HCT116 (cell line): Measurements from ENCODE around the gene LAMA1. TPM values are rescaled to one million over a fixed set of nuclear protein-coding genes. Genes with fewer than 3 reads are reported as not detected.

ENCODE experiments used
- ATAC-seq: fragments of 200-7000 bp; cut with Tn5 transposase; 2 replicates; pipeline ENCODE4 v1.9.1; 2020; ENCODE audit warnings: mild to moderate bottlenecking, moderate library complexity
- BruUV-seq: library from RNA; stranded (reverse); fragments of 400-500 nt; replicated peaks from 2 replicates; lab custom pipeline; 2021; lab: Mats Ljungman, UMichigan
- CTCF ChIA-PET: fragments of 300-600 bp; sonication (Branson Sonifier 250); formaldehyde crosslinking; loops from one replicate; lab custom pipeline; 2021; ENCODE audit warnings: antibody characterized with exemption; lab: Charles Lee
- POLR2A ChIA-PET: fragments of 300-600, 350-600 bp; sonication (Branson Sonifier 250); formaldehyde crosslinking; loops from one replicate; lab custom pipeline; 2021; ENCODE audit warnings: antibody characterized with exemption; lab: Charles Lee
- RAD21 ChIA-PET, 2 experiments: fragments of 300-600 bp; sonication (Branson Sonifier 250); formaldehyde crosslinking; loops; one replicate each; lab custom pipeline; 2023; ENCODE audit warnings: low total read pairs in 2 of 2; ENCODE audit not compliant: uncharacterized antibody in 2 of 2, unreplicated experiment in 2 of 2, low non-redundant PET in 1 of 2; lab: Charles Lee
- DNase-seq: peaks from one replicate; pipeline ENCODE4 v3.0.0-alpha.2; 2010; ENCODE audit warnings: low read depth, low spot score
- H2AFZ ChIP-seq: fragments of 200-600 bp; shearing (Covaris generic), sonication (generic); 2 replicates; pipeline ENCODE4 v1.6.1; 2017; ENCODE audit warnings: low read depth, mixed run types, mixed read lengths, antibody characterized with exemption, low read length; ENCODE audit not compliant: poor library complexity, severe bottlenecking
- H3K27ac ChIP-seq: 2 replicates; pipeline ENCODE4 v1.5.1; 2012; ENCODE audit warnings: low read depth, low read length
- H3K27me3 ChIP-seq: fragments of 200-600 bp; sonication (generic); 2 replicates; pipeline ENCODE4 v1.6.1; 2016; ENCODE audit warnings: mixed run types, low read length, mixed read lengths; ENCODE audit not compliant: insufficient read depth
- H3K36me3 ChIP-seq, 2 experiments: fragments of 200-500 bp in 1 of 2; fragments of 200-600 bp in 1 of 2; sonication (Bioruptor generic) in 1 of 2; sonication (generic) in 1 of 2; 2 replicates each; pipeline versions ENCODE4 v1.5.1 to v1.6.1; 2014 to 2016; ENCODE audit warnings: low read length in 2 of 2, inconsistent platforms in 1 of 2, mixed read lengths in 1 of 2, mixed run types in 1 of 2; ENCODE audit not compliant: insufficient read depth in 2 of 2, control insufficient read depth in 1 of 2
- H3K4me1 ChIP-seq, 2 experiments: fragments of 200-600 bp in 1 of 2; sonication (generic) in 1 of 2; 2 replicates each; pipeline versions ENCODE4 v1.5.1 to v1.6.1; 2012 to 2017; ENCODE audit warnings: low read length in 2 of 2, inconsistent platforms in 1 of 2, mild to moderate bottlenecking in 1 of 2, mixed read lengths in 1 of 2, mixed run types in 1 of 2, moderate library complexity in 1 of 2; ENCODE audit not compliant: insufficient read depth in 2 of 2, control insufficient read depth in 1 of 2
- H3K4me2 ChIP-seq: fragments of 200-600 bp; sonication (generic); 2 replicates; pipeline ENCODE4 v1.6.1; 2017; ENCODE audit warnings: mixed run types, low read length, mixed read lengths
- H3K4me3 ChIP-seq, 2 experiments: fragments of 200-600 bp in 1 of 2; sonication (generic) in 1 of 2; replicated peaks in 1 of 2; 2 replicates each; pipeline ENCODE4 v1.5.1; 2011 to 2016; ENCODE audit warnings: low read length in 2 of 2, control low read depth in 1 of 2, low read depth in 1 of 2, mild to moderate bottlenecking in 1 of 2, mixed read lengths in 1 of 2, mixed run types in 1 of 2
- H3K79me2 ChIP-seq: fragments of 200-600 bp; sonication (generic); 2 replicates; pipeline ENCODE4 v1.6.1; 2017; ENCODE audit warnings: mild to moderate bottlenecking, mixed run types, low read length, moderate library complexity, mixed read lengths; ENCODE audit not compliant: insufficient read depth
- H3K9ac ChIP-seq: fragments of 200-600 bp; sonication (generic); 2 replicates; pipeline ENCODE4 v1.6.1; 2016; ENCODE audit warnings: low read length, mixed read lengths
- H3K9me2 ChIP-seq: fragments of 200-600 bp; sonication (generic), shearing (Covaris generic); 2 replicates; pipeline ENCODE4 v1.6.1; 2017; ENCODE audit warnings: mixed run types, mild to moderate bottlenecking, moderate library complexity; ENCODE audit not compliant: insufficient read depth
- H3K9me3 ChIP-seq, 2 experiments: fragments of 200-500 bp in 1 of 2; fragments of 200-600 bp in 1 of 2; sonication (Bioruptor generic) in 1 of 2; sonication (generic) in 1 of 2; 2 replicates each; pipeline ENCODE4 v1.6.1; 2014 to 2017; ENCODE audit warnings: low read length in 2 of 2, mixed read lengths in 2 of 2, inconsistent platforms in 1 of 2, low read depth in 1 of 2, mild to moderate bottlenecking in 1 of 2, mixed run types in 1 of 2, moderate library complexity in 1 of 2; ENCODE audit not compliant: control insufficient read depth in 1 of 2, insufficient read depth in 1 of 2
- H4K20me1 ChIP-seq: fragments of 200-600 bp; sonication (generic), shearing (Covaris generic); 2 replicates; pipeline ENCODE4 v1.6.1; 2017; ENCODE audit warnings: mixed run types, mild to moderate bottlenecking, moderate library complexity; ENCODE audit not compliant: insufficient read depth
- CBX3 ChIP-seq: IDR thresholded peaks from 2 replicates; pipeline ENCODE4 v1.6.1; 2012; ENCODE audit warnings: low read depth
- CEBPB ChIP-seq: IDR thresholded peaks from 2 replicates; pipeline ENCODE4 v1.6.1; 2012; ENCODE audit warnings: low read depth
- EGR1 ChIP-seq: IDR thresholded peaks from 2 replicates; pipeline ENCODE4 v1.6.1; 2012; ENCODE audit warnings: low read depth
- ELF1 ChIP-seq: IDR thresholded peaks from 2 replicates; pipeline ENCODE4 v1.6.1; 2012; ENCODE audit warnings: low read depth, borderline replicate concordance
- EZH2 ChIP-seq: fragments of 200-600 bp; sonication (generic); IDR thresholded peaks from 2 replicates; pipeline ENCODE4 v1.6.1; 2017; ENCODE audit warnings: antibody characterized with exemption, mixed run types
- EZH2phosphoT487 ChIP-seq: fragments of 200-600 bp; IDR thresholded peaks from 2 replicates; pipeline ENCODE4 v1.6.1; 2018; ENCODE audit warnings: antibody characterized with exemption, borderline replicate concordance
- FOSL1 ChIP-seq: IDR thresholded peaks from 2 replicates; pipeline ENCODE4 v1.6.1; 2012; ENCODE audit warnings: low read depth
- POLR2A ChIP-seq: IDR thresholded peaks from 2 replicates; pipeline ENCODE4 v1.7.0; 2011; ENCODE audit warnings: borderline replicate concordance; ENCODE audit not compliant: insufficient read depth, insufficient read length; ENCODE audit errors: extremely low read depth
- POLR2AphosphoS5 ChIP-seq: IDR thresholded peaks from 2 replicates; pipeline ENCODE4 v1.6.1; 2011; ENCODE audit warnings: mild to moderate bottlenecking, low read depth, low read length, moderate library complexity
- SIN3A ChIP-seq: IDR thresholded peaks from 2 replicates; pipeline ENCODE4 v1.6.1; 2012; ENCODE audit warnings: low read depth
- SP1 ChIP-seq: IDR thresholded peaks from 2 replicates; pipeline ENCODE4 v1.6.1; 2012; ENCODE audit warnings: low read depth
- SRF ChIP-seq: IDR thresholded peaks from 2 replicates; pipeline ENCODE4 v1.6.1; 2012; ENCODE audit warnings: low read depth
- TCF7L2 ChIP-seq: IDR thresholded peaks from 2 replicates; pipeline ENCODE4 v1.7.0; 2011; ENCODE audit warnings: borderline replicate concordance, inconsistent platforms; ENCODE audit not compliant: insufficient read depth, insufficient read length; ENCODE audit errors: extremely low read depth
- YY1 ChIP-seq: IDR thresholded peaks from 2 replicates; pipeline ENCODE4 v1.6.1; 2011; ENCODE audit warnings: low read length, low read depth, moderate library complexity, mild to moderate bottlenecking; ENCODE audit not compliant: insufficient replicate concordance; ENCODE audit errors: extremely low read depth
- intact Hi-C: fragments of 100-400 bp; cut with micrococcal nuclease; formaldehyde crosslinking; loops from 2 replicates; pipeline ENCODE4 v1.10.0; 2022
- total RNA-seq: library from RNA; stranded (reverse); gene quantifications from one replicate; pipeline ENCODE4 v1.2.1, GENCODE V29; 2021; ENCODE audit not compliant: unreplicated experiment
- TF ChIP-seq, protein P1 (sequence below): IDR thresholded peaks from 2 replicates; pipeline ENCODE4 v1.6.1; 2012; ENCODE audit warnings: low read depth
- TF ChIP-seq, protein P2 (sequence below), 3 experiments: fragments of 200-600 bp in 1 of 3; sonication (generic) in 1 of 3; IDR thresholded peaks in 2 of 3; conservative IDR thresholded peaks in 1 of 3; 2 replicates each; pipeline ENCODE4 v1.5.1; 2012 to 2017; ENCODE audit warnings: low read depth in 2 of 3, low read length in 2 of 3, antibody characterized with exemption in 1 of 3, borderline replicate concordance in 1 of 3, control low read depth in 1 of 3, mild to moderate bottlenecking in 1 of 3, mixed read lengths in 1 of 3, mixed run types in 1 of 3, moderate library complexity in 1 of 3; ENCODE audit not compliant: insufficient read depth in 1 of 3
- TF ChIP-seq, protein P3 (sequence below): IDR thresholded peaks from 2 replicates; pipeline ENCODE4 v1.6.1; 2012
- TF ChIP-seq, protein P4 (sequence below): IDR thresholded peaks from 2 replicates; pipeline ENCODE4 v1.6.1; 2012
- TF ChIP-seq, protein P5 (sequence below): IDR thresholded peaks from 2 replicates; pipeline ENCODE4 v1.6.1; 2011; ENCODE audit warnings: mild to moderate bottlenecking, low read length, moderate library complexity; ENCODE audit not compliant: insufficient replicate concordance; ENCODE audit errors: extremely low read depth

The LAMA1 gene
- total RNA-seq, 1 experiment from 2014 or later = 0.05 TPM

DNA sequence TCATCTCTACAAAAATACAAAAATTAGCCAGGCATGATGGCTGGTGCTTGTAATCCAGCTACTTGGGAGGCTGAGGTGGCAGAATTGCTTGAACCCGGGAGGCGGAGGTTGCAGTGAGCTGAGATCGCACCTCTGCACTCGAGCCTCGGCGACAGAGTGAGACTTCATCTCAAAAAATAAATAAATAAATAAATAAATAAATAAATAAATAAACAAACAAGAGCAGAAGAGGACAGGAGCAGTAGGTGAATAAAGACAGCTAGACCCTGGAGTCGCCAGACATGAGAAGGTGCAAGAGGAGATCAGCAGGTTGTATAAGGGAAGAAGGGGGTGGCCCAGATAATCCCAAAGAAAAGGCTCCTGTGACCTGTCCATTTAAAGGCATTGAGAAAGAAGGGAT lies 12.3 kb downstream of the LAMA1 start:
- CTCF ChIA-PET = no interaction called here
- Histone ChIP-seq H3K9me2 (no peaks in the 10 kb centered on the region), H3K79me2 (no peaks in the 10 kb centered on the region), H3K4me1 (no peaks in the 10 kb centered on the region), H2AFZ (no peak overlapping the region), H3K4me2 (no peak overlapping the region), H4K20me1 (no peaks in the 10 kb centered on the region), H3K36me3 (no peaks in the 10 kb centered on the region), H3K9ac (no peak overlapping the region), H3K27me3 (no peaks in the 10 kb centered on the region), H3K4me3 (no peak overlapping the region), H3K27ac (no peak overlapping the region), H3K9me3 (peaks cover 5 to 11% of the 10 kb centered on the region in 2 experiments; a peak in 1 of 4 replicates)
- DNase-seq (no peak), ATAC-seq (no peak)
- no TSS peak for BruUV-seq
- RAD21 ChIA-PET = no interaction called here
- intact Hi-C loops = no loop called here
- POLR2A ChIA-PET = no interaction called here
- TF ChIP-seq SP1 (no peak), POLR2A (no peak), YY1 (no peak), EGR1 (no peak), POLR2AphosphoS5 (no peak), EZH2phosphoT487 (no peak), EZH2 (no peak), FOSL1 (no peak), ELF1 (no peak), TCF7L2 (no peak), SRF (no peak), SIN3A (no peak), CBX3 (no peak), CEBPB (no peak)
- TF ChIP-seq, protein P1, sequence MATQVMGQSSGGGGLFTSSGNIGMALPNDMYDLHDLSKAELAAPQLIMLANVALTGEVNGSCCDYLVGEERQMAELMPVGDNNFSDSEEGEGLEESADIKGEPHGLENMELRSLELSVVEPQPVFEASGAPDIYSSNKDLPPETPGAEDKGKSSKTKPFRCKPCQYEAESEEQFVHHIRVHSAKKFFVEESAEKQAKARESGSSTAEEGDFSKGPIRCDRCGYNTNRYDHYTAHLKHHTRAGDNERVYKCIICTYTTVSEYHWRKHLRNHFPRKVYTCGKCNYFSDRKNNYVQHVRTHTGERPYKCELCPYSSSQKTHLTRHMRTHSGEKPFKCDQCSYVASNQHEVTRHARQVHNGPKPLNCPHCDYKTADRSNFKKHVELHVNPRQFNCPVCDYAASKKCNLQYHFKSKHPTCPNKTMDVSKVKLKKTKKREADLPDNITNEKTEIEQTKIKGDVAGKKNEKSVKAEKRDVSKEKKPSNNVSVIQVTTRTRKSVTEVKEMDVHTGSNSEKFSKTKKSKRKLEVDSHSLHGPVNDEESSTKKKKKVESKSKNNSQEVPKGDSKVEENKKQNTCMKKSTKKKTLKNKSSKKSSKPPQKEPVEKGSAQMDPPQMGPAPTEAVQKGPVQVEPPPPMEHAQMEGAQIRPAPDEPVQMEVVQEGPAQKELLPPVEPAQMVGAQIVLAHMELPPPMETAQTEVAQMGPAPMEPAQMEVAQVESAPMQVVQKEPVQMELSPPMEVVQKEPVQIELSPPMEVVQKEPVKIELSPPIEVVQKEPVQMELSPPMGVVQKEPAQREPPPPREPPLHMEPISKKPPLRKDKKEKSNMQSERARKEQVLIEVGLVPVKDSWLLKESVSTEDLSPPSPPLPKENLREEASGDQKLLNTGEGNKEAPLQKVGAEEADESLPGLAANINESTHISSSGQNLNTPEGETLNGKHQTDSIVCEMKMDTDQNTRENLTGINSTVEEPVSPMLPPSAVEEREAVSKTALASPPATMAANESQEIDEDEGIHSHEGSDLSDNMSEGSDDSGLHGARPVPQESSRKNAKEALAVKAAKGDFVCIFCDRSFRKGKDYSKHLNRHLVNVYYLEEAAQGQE = no peak
- TF ChIP-seq, protein P2, sequence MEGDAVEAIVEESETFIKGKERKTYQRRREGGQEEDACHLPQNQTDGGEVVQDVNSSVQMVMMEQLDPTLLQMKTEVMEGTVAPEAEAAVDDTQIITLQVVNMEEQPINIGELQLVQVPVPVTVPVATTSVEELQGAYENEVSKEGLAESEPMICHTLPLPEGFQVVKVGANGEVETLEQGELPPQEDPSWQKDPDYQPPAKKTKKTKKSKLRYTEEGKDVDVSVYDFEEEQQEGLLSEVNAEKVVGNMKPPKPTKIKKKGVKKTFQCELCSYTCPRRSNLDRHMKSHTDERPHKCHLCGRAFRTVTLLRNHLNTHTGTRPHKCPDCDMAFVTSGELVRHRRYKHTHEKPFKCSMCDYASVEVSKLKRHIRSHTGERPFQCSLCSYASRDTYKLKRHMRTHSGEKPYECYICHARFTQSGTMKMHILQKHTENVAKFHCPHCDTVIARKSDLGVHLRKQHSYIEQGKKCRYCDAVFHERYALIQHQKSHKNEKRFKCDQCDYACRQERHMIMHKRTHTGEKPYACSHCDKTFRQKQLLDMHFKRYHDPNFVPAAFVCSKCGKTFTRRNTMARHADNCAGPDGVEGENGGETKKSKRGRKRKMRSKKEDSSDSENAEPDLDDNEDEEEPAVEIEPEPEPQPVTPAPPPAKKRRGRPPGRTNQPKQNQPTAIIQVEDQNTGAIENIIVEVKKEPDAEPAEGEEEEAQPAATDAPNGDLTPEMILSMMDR (IDR thresholded peaks at IDR 0.05 in 2 of 3, conservative IDR thresholded peaks at IDR 0.05 in 1 of 3; ENCODE audit: borderline replicate concordance in 1 of 3, insufficient read depth in 1 of 3, low read depth in 2 of 3, low read length in 2 of 3) = no peak
- TF ChIP-seq, protein P3, sequence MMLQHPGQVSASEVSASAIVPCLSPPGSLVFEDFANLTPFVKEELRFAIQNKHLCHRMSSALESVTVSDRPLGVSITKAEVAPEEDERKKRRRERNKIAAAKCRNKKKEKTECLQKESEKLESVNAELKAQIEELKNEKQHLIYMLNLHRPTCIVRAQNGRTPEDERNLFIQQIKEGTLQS = no peak
- TF ChIP-seq, protein P4, sequence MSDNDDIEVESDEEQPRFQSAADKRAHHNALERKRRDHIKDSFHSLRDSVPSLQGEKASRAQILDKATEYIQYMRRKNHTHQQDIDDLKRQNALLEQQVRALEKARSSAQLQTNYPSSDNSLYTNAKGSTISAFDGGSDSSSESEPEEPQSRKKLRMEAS = no peak
- TF ChIP-seq, protein P5, sequence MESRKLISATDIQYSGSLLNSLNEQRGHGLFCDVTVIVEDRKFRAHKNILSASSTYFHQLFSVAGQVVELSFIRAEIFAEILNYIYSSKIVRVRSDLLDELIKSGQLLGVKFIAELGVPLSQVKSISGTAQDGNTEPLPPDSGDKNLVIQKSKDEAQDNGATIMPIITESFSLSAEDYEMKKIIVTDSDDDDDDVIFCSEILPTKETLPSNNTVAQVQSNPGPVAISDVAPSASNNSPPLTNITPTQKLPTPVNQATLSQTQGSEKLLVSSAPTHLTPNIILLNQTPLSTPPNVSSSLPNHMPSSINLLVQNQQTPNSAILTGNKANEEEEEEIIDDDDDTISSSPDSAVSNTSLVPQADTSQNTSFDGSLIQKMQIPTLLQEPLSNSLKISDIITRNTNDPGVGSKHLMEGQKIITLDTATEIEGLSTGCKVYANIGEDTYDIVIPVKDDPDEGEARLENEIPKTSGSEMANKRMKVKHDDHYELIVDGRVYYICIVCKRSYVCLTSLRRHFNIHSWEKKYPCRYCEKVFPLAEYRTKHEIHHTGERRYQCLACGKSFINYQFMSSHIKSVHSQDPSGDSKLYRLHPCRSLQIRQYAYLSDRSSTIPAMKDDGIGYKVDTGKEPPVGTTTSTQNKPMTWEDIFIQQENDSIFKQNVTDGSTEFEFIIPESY = no peak
